NOMO-1 treated with dmso at 0.1 percent for 144 hours (cell line): ENCODE results near the gene EXOSC2.

Experiments
- DNase-seq: peaks from one replicate; lab custom pipeline; 2025; ENCODE audit not compliant: unreplicated experiment; lab: John Stamatoyannopoulos, UW

The EXOSC2 gene

DNA sequence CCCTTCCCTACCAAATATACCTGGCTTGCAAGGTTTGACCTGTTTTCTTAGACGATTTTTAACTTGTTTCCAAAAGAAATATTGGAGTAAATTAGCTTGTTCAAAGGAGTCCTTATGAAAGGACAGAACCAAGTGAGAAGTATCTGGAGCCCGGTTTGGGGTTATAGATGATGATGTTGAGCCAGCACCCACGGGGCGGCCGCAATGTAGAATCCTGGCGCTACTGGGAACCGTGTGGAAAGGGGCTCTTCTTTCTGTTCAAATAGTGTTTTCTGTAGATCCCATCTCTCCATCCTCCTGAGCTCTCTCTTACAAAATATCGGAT is 517 bp upstream of the EXOSC2 start:
- DNase-seq = no peak

DNA sequence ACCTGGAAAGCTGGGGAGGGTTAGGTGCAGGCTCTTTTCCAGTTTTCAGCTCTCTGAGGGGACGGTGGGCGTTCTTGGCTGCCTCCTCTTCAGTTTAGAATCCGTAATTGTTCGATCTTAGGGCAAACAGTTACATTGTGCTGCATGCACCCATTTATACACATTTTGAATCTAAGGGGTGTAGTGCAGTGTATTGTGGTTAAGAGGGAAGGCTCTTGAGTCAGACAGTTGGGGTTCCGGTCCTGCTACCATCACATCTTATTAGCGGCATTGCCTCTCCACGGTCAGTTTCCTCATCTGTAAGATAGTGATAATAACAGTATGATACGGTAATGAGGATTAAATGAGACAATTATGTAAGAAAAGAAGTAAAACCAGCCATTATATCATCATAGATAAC is 625 bp downstream of the EXOSC2 start:
- DNase-seq = no peak

DNA sequence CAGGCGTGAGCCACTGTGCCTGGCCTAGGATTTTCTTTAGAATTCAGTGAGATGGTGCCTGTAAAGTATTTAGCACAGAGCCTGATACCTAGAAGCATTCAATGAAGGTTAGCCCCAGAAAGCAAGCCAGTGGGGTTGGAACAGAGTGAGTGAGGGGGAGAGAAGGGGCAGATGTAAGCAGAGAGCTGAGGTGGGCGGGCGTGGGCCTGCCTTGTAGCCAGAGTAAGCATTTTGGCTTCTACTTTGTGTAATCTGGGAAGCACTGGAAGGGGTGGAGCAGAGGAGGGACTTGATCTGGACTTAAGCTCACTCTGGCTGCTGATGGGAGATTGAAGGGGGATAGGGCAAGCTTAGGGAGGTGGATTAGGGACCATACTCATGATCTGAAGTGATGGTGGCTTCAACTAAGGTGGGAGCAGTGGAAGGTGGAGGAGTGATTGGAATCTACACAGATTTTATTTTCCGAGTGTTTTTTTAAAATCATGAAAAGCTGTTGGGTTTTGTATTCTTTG is 2.6 kb downstream of the EXOSC2 start:
- DNase-seq = no peak

DNA sequence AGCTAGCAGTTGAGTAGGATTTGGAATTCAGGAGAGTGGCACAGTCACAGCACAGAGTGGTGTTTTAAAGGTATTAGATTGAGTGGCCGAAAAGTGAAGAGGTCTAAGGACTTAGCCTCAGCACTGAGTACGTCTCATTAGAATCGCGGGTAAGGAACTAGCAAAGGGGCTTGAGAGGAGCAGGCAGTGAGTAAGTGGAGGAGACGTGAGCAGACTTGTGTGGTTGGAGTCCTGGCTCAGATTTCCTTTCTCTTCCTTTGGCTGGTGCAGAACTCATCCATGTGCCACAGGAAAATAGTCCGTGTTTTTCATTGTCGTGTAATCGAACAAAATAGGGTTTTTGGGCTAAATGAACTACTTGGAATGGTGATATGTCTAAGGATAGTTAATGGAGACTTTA is 3.4 kb downstream of the EXOSC2 start:
- DNase-seq = no peak

DNA sequence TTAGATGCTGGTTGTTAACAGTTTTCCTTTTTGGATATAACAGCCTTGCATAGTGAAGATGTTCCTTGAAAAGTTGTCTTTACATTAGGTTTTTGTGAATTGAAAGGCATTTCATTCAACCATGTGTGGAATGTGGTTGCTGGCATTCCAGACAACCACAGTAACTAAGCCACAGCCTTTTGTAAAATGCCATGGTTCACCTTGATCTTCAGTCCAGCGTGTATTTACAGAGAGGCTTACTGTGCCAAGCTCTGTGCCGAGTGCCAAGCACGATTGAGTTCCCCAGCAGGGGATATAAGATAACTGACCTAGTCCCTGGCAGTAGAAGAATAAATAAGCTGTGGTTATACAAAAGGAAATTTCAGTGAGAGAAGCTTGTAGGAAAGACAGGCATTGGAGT is 4.9 kb downstream of the EXOSC2 start:
- no peak for DNase-seq

DNA sequence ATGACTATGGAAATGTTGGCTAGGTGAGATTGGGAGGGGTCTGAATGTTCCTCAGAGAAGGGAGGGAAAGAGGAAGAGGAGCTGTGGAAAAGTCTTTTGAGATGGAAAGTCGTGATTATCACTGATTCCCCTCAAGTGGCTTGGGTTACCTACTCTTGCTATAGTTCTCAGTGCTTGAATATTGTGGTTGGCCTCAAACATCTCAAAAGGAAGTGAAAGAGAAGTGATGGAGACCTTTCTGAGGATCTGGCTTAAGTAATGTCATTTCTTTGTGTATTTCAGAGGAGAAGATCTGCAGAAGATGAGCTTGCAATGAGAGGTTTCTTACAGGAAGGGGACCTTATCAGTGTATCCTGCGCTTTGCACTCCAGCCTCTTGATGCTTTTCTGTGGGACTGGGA is 5.5 kb downstream of the EXOSC2 start:
- DNase-seq = no peak

DNA sequence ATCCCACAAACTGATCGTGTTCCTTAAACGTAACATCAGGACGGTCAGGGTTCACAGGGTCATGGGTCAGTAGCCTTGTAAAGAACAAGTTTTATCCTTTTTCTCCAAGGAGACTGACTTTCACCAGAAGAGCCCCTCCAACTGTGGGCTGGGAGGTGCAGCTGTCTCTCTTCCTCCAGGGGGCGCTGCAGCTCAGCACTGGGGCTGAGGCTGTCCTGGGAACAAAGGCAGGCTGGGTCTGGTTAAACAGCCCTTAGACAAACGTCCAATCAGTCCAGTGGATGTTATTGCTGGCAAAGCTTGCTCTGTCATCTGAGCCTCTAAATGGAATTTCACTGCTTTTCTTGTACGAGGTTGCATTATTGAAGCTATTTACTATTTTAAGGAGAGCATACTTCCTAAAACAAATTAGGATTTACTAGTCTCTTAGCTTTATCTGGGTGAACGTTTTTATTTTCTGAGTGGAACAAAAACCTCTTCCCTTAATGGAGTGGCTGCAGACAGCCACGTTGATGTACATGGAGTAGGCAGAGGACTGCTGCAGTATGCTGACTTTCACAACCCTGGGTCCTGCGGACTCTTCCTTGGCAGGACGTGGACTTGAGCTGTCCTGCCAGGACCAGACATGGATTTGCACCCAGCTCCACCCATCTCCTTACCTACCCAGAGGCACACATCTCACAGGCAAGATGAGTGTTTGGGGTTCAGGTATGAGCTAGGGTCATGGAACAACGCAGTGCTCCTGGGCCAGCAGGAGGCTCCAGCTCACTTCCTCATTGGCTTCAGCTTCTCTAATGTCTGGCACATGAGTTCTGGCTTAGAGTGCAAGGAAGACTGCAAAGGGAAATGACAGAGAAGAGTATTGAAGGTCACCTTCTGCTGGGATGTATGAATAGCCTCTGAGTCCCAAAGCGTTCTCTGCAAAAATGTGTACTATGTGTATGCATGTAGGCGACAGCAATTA is 7.8 kb downstream of the EXOSC2 start:
- no peak for DNase-seq

DNA sequence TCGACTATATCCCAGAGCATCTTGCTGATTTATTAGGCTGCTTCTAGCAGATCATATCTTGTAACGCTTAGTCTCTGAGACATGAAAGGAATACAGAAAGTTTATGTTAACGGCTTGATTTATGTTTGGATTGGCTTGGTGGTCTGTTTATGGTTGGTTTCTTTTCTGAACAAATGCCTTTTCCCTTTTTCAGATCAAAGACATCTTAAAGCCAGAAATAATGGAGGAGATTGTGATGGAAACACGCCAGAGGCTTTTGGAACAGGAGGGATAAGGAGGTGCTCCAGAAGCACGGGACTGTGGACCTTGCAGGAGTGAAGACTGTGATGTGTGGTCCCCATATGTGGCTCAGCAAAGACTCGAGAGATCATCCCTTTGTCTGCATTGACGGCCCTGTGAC is 9.9 kb downstream of the EXOSC2 start:
- no peak for DNase-seq

DNA sequence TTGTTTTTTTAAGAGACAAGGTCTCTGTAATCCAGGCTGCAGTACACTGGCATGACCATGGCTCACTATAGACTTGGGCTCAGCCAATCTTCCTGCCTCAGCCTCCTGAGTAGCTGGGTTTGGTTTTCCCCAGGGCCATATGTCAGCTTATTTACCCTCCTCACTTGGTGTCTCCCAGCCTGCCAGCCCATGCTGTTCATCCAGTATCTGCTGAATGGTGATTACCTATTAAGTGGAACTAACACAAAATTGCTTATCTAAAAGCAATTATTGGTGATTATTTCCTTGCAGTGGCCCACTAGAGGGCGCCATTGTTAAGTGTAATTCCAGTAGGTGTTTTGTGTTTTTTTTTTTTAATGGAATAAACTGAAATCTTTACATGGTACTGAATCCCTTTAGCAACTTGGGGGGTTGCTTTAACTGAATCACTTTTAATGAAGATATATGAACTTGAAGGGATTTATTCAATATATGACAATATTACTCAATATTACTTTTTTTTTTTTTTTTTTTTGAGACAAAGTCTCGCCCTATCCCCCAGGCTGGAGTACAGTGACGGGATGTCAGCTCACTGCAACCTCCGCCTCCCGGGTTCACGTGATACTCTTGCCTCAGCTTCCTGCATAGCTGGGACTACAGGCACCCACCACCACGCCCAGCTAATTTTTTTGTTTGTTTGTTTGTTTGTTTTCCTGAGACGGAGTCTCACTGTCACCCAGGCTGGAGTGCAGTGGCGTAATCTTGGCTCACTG is 13.8 kb downstream of the EXOSC2 start:
- peak; percentile 17 for DNase-seq

DNA sequence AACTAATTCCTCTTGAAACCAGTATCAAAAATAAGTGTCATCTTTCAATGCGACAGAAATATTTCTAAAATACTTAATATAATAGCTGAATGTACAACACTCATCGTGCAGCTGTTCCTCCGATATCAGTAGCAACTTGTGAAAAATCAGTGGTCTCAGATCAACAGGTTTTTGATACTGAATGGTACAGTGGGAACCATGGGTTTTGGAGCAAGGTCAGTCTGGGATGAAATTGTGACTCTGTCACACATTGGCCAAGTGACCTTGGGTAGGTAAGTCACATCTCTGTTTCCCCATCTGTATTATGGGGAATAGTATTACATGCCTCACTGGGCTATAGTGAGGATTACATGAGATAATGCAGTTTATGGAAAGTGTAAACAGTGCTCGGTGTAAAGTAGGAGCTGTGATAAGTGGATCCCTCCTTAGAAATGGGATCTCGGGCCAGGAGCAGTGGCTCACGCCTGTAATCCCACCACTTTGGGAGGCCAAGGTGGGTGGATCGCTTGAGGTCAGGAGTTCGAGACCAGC is 17.3 kb downstream of the EXOSC2 start:
- no peak for DNase-seq

DNA sequence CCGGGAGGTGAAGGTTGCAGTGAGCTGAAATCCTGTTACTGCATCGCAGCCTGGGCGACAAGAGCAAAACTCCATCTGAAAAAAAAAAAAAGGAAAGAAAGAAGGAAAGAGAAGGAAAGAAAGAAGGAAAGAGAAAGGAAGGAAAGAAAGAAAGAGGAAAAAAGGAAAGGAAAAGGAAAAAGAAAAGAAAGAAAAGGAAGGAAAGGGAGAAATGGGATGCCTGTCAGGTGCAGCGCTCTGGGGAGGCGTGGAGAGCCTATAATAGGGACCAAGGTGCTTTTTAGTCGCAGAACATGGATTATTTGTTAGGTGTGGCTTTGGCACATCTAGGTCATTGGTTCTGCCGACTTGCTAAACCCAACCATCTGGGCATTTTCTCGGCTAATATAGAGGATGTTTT is 17.9 kb downstream of the EXOSC2 start:
- DNase-seq = no peak

DNA sequence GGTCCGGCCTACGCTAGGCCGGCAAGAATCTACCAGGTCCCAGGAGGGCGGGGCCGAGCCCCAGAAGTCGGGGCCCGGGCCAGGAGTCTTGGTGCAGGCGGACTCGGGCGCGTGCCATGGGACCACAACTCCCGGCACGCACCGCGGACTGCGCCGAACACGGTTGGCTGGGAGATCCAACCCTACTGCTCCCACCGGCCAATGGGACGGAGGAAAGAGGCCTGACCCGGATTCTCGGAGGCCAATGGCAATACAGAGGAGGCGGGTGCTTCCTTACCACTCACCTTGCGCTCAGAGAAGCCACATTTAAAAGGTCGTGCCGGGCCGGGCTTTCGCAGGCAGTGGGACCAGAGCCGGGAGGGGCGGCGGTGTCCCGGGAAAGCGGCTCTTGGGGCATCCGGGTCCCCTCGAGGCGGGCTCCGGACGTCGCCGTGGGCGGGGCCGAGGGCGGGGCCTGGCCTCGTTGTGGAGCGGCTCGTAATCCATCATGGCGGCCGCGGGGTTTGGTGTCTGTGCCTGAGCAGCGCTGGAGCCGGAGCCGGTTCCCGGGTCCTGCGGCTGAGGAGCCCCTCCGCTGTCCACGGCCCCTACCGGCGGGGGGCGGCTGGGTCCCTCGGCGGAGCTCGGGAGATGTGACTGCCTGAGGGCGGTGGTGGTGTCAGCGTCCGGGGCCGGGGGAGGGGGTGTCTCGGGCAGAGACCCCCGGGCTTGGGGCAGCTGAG is 19.1 kb downstream of the EXOSC2 start:
- peak; percentile 92 for DNase-seq

DNA sequence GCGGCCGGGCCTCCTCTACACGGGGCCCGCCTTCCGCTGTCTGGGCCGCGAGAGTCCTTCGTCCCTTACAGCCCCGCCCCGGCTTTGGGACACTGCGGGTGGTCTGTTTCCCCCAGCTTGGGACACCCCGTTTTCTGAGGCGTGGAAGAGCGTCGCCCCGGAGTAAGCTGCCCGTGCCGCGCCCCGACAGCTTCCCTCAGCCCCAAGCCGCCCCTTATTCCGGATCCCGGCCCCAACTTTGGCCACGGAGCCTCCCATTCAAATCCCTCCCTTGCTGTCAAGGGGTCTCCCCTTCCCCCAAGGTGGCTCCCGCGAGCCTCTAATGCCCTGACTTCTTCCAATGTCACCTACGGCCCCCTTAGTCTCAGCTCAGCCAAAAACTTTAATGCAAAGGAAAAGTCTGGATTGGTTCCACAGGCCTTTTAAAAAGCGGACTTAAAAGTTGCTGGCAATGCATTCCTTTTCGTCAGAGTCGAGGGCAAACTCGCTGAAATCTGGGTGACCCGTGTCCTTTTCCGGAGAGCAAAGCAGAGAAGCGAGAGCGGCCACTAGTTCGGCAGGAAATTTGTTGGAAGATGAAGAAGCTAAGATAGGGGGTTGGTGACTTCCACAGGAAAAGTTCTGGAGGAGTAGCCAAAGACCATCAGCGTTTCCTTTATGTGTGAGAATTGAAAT is 19.8 kb downstream of the EXOSC2 start:
- DNase-seq = no peak

DNA sequence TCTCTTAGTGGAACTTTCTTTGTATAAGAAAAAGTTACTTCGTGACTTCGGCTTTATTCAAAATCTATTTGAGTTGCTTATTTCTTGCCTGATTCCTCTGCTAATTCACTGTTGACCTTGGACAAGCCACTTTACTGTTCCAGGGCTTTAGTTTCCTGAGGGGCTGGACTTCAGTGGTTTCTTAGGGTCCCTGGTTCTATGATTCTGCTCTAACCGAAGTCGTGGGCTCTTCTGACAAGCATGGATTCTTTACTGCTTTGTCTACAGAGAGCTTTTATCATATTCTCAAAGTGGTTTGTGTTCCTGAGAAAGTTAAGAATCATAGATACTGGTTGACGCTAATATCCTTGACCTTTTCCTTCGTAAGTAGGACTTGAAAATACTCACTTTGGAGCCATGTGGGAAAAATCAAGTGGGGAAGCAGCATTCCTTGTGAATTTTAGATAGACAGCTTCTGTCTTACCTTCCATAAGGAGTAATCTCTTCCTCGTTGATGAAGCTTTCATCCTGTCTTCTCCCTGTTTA is 21.1 kb downstream of the EXOSC2 start:
- no peak for DNase-seq

DNA sequence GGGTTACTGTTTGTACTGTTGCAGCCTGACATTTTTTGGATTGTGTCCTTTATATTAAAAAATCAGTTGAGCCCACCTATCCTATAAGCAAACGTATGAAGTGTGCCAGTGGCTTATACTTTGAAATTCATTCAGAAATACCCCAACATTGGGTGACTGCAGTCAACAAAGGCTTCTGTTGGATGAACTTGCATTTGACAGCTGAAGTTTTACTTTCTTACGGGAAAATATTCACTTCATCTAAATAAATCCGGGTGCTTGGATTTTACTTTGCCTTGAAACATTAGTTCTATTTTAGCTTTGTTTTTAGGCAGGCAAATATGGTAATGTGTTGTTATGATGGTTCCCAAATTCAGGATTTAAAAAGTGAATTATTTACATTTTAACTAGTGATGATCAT is 21.7 kb downstream of the EXOSC2 start:
- DNase-seq = no peak

DNA sequence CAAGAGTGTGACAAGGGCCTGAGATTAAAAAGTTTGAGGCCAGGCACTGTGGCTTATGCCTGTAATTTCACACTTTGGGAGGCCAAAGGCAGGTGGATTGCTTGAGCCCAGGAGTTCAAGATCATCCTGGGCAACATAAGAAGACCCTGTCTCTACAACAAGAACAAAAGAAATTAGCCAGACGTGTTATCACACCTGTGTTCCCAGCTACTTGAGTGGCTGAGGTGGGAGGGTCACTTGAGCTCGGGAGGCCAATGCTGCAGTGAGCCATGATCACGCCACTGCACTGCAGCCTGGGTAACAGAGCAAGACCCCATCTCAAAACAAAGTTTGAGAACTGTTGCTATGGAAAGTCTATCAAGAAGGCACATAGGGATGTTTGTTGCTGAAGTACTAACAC is 25.0 kb downstream of the EXOSC2 start:
- no peak for DNase-seq

DNA sequence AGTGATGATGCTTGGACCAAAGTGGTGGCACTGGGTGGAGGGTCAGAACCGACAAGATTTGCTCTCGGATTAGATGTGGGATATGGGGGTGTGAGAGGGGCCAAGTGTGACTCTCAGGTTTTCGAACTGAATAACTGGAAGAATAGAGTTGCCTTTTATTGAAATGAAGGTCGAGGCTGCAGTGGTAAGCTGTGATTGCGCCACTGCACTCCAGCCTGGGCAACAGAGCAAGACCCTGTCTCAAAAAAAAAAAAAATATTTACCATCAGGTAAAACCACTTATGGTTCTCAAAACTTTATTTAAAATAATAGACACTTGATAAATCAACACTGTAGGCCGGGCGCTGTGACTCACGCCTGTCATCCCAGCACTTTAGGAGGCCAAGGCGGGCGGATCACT is 27.2 kb downstream of the EXOSC2 start:
- no peak for DNase-seq

DNA sequence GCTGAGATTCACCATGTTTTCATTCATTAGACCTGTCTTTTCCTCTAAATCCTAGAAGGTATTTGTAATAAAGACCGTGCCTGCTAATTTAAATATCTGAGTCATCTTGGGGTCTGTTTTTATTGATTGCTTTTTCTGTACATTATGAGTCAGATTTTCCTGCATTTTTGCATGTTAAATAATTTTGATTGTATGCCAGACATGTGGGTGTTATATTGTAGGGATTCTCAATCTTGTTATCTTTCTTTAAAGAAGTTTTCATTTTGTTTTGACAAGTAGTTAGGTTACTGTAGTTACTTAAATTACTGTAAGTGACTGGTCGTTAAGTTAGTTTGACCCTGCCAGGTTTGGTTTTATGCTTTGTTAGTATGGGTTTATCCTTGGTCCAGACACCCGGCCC is 35.1 kb downstream of the EXOSC2 start:
- DNase-seq = no peak

DNA sequence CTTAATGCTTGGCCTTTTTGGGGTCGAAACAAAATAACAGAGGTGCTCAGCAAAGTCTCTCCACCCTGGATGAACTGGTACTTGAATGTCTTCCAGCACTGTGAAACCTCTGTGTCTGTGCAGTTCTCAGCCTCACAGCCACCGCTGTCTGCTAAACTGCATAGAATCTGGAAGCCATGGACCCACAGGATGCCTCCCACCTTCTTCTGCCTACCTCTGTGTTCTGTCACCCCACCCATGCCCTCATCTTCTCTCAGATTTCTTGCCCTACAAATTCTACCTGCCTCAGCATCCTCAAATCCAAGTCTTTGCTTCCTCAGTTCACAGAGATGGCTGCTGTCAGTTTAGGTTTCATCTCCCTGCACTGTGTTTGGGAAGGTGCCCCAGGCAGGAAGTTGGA is 35.6 kb downstream of the EXOSC2 start:
- DNase-seq = no peak

DNA sequence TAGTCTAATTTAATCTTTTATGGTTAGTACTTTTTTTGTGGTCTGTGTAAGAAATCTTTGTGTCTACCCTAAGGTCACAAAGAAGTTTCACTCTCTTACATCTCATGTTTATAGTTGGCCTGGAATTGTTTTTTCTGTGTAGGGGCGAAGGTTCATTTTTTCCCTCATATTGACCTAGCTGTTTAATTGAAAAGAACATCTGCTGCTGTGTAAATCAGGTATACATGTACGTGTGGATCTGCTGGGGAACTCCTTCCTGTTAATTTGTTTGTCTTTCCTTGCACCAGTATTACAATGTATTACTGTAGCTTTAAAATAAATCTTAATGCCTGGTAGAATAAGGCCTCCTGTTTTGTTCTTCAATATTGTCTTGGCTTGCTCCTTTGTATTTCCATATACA is 37.8 kb downstream of the EXOSC2 start:
- DNase-seq = no peak

DNA sequence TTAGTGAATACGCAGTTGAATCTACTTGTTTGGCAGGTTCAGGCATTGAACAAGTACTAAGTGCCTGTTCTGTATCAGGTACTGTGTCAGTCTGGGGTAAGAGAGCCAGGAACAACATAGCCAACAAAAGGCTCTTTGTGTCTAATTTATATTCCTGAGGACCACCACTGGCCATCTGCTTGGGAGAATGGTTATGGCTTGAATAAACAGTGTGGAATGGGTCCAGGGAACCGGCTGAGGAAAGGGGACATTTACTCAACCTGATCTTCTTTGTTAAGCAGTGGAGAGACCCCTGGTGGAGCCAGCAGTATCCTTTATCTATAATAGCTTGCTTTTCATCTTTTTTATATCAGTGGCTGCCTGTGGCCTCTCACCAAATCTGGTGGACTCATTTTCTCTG is 38.6 kb downstream of the EXOSC2 start:
- DNase-seq = no peak
